ENCODE measurements around the gene LAIR1.

- TF ChIP-seq CTCF (IDR thresholded peaks at IDR 0.05; ENCODE audit: low read length) (no peak), EZH2 (IDR thresholded peaks at IDR 0.05; ENCODE audit: borderline replicate concordance, low read length) (no peak)
Observed at GRCh38 chr19:54336893-54337857, 27.6 kb downstream of the LAIR1 start.
